GM18909 (cell line): ENCODE data around the gene TAAR1.
A peak's percentile ranks its signal among the peaks of the same experiment; 100 is the strongest.
"Not testable (repeated sequence)": the region's sequence is repeated elsewhere in the genome, so short reads cannot be mapped to it uniquely, and the experiment has no call there.

Source experiments
- ATAC-seq: cut with Tn5 transposase; IDR thresholded peaks from one replicate; pipeline ENCODE4 v1.9.1; 2021; ENCODE audit warnings: mild to moderate bottlenecking; ENCODE audit not compliant: unreplicated experiment, poor library complexity

The TAAR1 gene

DNA sequence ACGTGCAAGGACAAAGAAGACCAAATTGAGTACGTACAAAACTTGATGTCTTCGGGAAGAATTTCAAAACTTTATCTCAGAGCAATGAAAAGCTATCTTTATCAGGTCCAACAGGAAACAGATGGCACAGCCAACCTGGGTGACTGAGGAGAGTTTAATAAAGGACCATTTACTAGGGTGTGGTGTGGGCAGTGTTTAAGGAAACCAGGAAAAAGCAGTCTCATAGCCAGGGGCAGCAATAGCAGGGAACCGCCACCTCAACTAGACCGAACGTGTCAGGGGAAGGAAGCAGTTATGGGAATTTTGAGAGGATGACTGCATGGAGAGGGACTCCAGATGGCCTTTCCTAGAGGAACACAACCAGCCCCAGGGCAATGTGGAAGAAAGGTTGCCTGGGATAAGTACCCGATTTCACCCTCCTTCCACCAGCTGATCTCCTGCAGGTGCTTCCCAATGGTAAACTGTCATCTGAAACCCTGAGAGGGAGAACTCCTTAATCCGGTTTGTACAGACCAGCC, 54.3 kb downstream of the TAAR1 start:
- ATAC-seq: no peak

DNA sequence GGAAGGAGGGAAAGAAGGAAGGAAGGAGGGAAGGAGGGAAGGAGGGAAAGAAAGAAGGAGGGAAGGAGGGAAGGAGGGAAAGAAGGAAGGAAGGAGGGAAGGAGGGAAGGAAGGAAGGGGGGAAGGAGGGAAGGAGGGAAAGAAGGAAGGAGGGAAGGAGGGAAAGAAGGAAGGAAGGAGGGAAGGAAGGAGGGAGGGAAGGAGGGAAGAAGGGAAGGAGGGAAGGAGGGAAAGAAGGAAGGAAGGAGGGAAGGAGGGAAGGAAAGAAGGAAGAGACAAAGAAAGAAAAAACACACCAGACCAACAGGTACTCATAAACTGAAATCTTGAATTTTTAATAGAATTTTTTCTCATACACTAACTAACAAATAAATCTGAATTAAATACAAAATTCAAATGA, 58.1 kb downstream of the TAAR1 start:
- ATAC-seq: not testable (repeated sequence)

- peak; percentile 79 for ATAC-seq
Measured at GRCh38 chr6:132598473-132598872, 60.5 kb downstream of the TAAR1 start.

DNA sequence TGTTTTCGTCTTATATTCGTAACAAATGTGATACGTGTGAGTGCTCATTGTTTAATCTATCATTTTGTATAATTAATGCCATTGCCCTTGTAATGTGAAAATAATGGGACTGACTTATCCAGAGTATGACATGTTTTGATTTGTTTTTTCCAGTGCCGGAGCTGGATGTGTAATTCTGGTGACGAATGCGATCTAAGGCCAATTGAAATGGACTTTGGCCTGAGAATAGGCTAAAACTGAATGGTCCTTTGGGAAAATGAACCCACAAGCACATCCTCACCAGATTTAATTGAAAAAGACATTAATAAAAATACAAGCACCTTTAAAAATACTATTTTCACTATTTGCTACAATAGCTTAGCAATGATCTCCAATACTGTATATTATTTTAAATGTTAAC, 62.8 kb downstream of the TAAR1 start:
- no peak for ATAC-seq
